GM18498 (cell line): Measurements from ENCODE around the gene RPP14.

Experiments used
- ATAC-seq: cut with Tn5 transposase; IDR thresholded peaks from one replicate; pipeline ENCODE4 v1.9.1; 2021; ENCODE audit warnings: mild to moderate bottlenecking, moderate library complexity; ENCODE audit not compliant: unreplicated experiment

RPP14 gene

DNA sequence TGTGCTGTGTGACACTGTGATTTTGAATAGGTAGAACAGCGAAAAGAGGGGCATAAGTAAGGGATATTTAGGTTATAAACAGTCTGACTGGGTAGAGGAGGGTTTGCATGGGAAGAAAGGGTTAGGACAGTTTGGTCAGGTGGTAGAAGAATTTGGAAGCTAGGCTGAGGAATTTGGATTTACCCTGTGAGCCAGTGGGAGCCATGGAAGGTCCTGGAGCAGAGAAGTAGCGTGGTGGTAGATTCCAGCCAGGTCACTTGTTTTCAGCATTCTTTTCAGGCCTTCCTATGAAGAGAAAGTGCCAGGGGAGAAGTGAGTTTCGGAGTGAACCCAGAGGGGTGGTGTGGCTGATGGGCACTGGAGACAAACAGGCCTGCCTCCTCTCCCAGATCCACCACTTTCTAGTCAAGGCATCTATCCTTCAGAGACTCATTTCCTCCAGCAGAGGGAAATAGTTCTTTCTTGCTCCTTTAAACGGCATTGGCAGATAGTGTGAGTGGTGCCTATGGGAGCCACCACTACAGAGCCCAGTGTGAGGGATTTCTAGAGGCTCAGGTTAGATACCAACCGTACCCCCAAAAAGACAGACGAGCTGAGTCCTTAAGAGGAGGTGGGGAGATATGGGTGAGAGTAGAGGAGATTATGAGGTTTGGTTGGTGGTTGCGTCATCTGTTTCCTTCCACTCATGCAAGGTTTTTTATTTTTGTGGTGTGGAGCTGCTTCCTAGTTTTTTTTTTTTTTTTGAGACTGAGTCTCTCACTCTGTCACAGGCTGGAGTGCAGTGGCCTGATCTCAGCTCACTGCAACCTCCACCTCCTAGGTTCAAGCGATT lies 47.9 kb downstream of the RPP14 start:
- no peak for ATAC-seq

DNA sequence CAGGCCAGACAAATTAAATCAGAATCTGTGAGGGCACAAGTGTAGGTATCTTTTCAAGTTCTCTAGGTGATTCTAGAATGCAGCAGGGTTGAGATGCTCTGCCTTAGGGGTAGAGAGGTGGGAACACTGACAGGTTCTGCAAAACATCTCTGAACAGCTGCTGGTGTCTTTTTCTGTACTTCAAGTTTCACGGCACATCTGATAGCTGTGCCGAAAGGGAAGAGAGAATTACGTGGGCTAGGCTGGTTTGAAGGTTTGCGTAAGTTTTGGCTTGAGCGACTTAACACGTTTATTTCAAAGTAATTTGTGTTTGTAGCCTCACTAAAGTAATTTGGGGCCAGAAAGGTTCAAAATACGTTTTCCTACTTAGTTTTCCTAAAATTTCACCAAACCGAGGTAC lies 49.1 kb downstream of the RPP14 start:
- peak; percentile 67 for ATAC-seq

- ATAC-seq: no peak
Observed at GRCh38 chr3:58356054-58356453, 50.0 kb downstream of the RPP14 start.

GRCh38 chr3:58357402-58357801 lies 51.4 kb downstream of the RPP14 start:
- ATAC-seq: no peak

DNA sequence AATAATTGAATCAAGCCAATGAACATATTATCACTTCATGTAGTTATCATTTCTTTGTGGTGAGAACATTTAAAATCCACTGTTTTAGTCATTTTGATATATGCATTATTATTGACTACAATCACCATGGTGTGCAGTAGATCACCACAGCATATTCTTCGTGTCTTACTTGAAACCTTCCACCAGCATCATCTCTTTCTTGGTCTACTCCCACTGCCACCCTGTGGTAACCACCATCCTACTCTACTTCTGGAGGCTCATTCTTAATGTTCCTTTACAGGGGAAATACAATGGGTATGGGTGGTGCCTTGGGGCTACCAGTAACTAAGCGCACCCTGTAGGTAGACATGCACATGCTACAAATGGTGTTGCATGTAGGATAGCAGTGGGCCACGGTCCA lies 52.0 kb downstream of the RPP14 start:
- ATAC-seq: no peak

- no peak for ATAC-seq
Observed at GRCh38 chr3:58358808-58359207, 52.8 kb downstream of the RPP14 start.

- no peak for ATAC-seq
Observed at GRCh38 chr3:58359621-58360020, 53.6 kb downstream of the RPP14 start.

DNA sequence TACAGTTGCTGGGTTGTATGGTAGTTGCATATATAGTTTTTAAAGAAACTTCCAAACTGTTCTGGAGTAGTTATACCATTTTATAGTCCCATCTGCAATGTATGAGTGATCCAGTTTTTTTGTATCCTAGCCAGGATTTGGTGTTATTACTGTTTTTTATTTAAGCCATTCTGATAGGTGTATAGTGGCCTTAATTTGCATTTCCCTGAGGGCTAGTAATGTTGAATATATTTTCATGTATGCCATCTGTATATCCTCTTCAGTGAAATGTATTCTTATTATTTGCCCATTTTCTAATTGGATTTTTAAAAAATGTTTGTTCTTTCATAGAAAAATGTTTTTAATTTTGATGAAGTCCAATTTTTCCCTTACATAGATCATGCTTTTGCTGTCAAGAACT lies 55.8 kb downstream of the RPP14 start:
- no peak for ATAC-seq

DNA sequence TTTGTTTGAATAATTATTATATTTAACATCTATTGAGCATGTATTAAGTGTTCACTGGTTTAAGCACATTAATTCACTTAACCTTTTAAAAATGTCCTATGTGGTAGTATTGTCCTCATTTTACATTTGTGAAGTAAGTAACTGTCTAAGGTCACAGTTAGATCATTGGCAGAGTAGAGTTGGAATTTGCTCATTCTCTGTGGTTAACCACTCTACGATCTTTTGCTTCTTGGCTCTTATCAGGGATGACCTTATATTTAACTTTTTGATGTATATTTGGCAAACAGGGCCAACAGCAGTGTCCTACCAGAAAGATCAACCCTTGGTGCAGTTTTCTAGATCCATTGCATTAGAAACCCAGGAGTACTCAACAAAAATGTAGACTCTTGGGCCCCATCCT lies 60.7 kb downstream of the RPP14 start:
- ATAC-seq: no peak

GRCh38 chr3:58369038-58369437 lies 63.0 kb downstream of the RPP14 start:
- ATAC-seq: no peak
